Measurements from ENCODE around the gene THTPA.

Gene THTPA

GRCh38 chr14:23555882-23556699 lies at the start of gene THTPA:
Gene THTPA (plus strand): TSS chr14:23556271. CDS start chr14:23556758, 487 bp downstream.
- DNase-seq: peak; percentile 97

- no peak for DNase-seq
Measured at GRCh38 chr14:23512156-23512555, 43.9 kb upstream of the THTPA start.

- DNase-seq: no peak
Measured at GRCh38 chr14:23513005-23513817, 42.9 kb upstream of the THTPA start.

GRCh38 chr14:23513818-23514643 lies 42.0 kb upstream of the THTPA start:
- no peak for DNase-seq

- no peak for DNase-seq
Measured at GRCh38 chr14:23514644-23514957, 41.5 kb upstream of the THTPA start.

GRCh38 chr14:23517650-23518326 lies 38.3 kb upstream of the THTPA start:
- DNase-seq: no peak

GRCh38 chr14:23518709-23519108 lies 37.4 kb upstream of the THTPA start:
- peak; percentile 30 for DNase-seq

GRCh38 chr14:23520899-23521533 lies 35.1 kb upstream of the THTPA start:
- no peak for DNase-seq

GRCh38 chr14:23521785-23522640 lies 34.1 kb upstream of the THTPA start:
- DNase-seq: no peak

GRCh38 chr14:23522643-23523198 lies 33.4 kb upstream of the THTPA start:
- no peak for DNase-seq

GRCh38 chr14:23523229-23524016 lies 32.6 kb upstream of the THTPA start:
- no peak for DNase-seq

GRCh38 chr14:23524954-23525353 lies 31.1 kb upstream of the THTPA start:
- no peak for DNase-seq

GRCh38 chr14:23525611-23526010 lies 30.5 kb upstream of the THTPA start:
- DNase-seq: no peak

- no peak for DNase-seq
Measured at GRCh38 chr14:23528555-23528954, 27.5 kb upstream of the THTPA start.

GRCh38 chr14:23529016-23529415 lies 27.1 kb upstream of the THTPA start:
- no peak for DNase-seq

GRCh38 chr14:23530375-23531055 lies 25.6 kb upstream of the THTPA start:
- peak; percentile 5 for DNase-seq

GRCh38 chr14:23531391-23531790 lies 24.7 kb upstream of the THTPA start:
- no peak for DNase-seq

GRCh38 chr14:23532658-23533057 lies 23.4 kb upstream of the THTPA start:
- DNase-seq: no peak
